Subcutaneous adipose tissue (tissue), 4 donors: ENCODE results near the gene FLOT1. TPM values are rescaled to one million over a fixed set of nuclear protein-coding genes. Genes with fewer than 3 reads are reported as not detected.

Experiments used
- CTCF ChIP-seq: fragments of 450-650 bp; IDR thresholded peaks from one replicate; pipeline ENCODE4 v1.5.1; 2016; ENCODE audit warnings: low read depth, mild to moderate bottlenecking, control low read depth, antibody characterized with exemption, moderate library complexity
- total RNA-seq, 4 donors: library from RNA; depleted of rRNA; stranded (reverse); fragments of >200 nt; gene quantifications; one replicate each; pipeline ENCODE4 v1.1.0, GENCODE V29; 2016

The FLOT1 gene
- total RNA-seq, 4 donors from 2014 or later = 66.8 to 121 (median 105) TPM

- TF ChIP-seq CTCF = no peak
These were observed 46.1 kb downstream of the FLOT1 start for GRCh38 chr6:30696432-30696831.

- TF ChIP-seq CTCF = no peak
These were observed 51.2 kb downstream of the FLOT1 start for GRCh38 chr6:30691208-30691847.

- TF ChIP-seq CTCF = no peak
These were observed 51.9 kb downstream of the FLOT1 start, which contains the start of gene NRM for GRCh38 chr6:30690403-30691207. Gene NRM, minus strand, starts transcription at chr6:30690984. Its CDS starts 10 bp downstream, at chr6:30690974.

GRCh38 chr6:30689985-30690384 lies 52.5 kb downstream of the FLOT1 start:
- no peak for TF ChIP-seq CTCF

GRCh38 chr6:30689022-30689865 lies 53.2 kb downstream of the FLOT1 start:
- no peak for TF ChIP-seq CTCF

GRCh38 chr6:30688569-30688968 lies 53.9 kb downstream of the FLOT1 start:
- TF ChIP-seq CTCF = no peak
